ENCODE data around the gene LY6G6F. TPM values are rescaled to one million over a fixed set of nuclear protein-coding genes. Genes with fewer than 3 reads are reported as not detected.
A peak's percentile ranks its signal among the peaks of the same experiment; 100 is the strongest.

Gene LY6G6F
- total RNA-seq, 4 donors from 2014 or later, result not detected

- TF ChIP-seq POLR2A (IDR thresholded peaks at IDR 0.05), result no peak
- TF ChIP-seq CTCF (IDR thresholded peaks at IDR 0.05), result no peak
- Histone ChIP-seq H3K4me1 (peaks cover 43 to 46% of the 10 kb centered on the region in 2 donors), H3K9me3 (no peaks in the 10 kb centered on the region), H3K27me3 (no peaks in the 10 kb centered on the region), H3K27ac (peak overlapping the region; percentile 66 to 92 (median 91)), H3K4me3 (replicated peaks in 1 of 3) (peak overlapping the region in 1 of 3 donors; percentile 86), H3K36me3 (peaks cover 14 to 21% of the 10 kb centered on the region in 2 donors)
- intact Hi-C loops (cut with DNase I), result no loop called here
- 70 to 76% methylated on average over 8 to 9 of the region's 9 CpGs for WGBS, 2 donors
- no peak for DNase-seq
Observed at GRCh38 chr6:31663126-31663960, 43.3 kb upstream of the LY6G6F start.

- Histone ChIP-seq H3K27me3 (no peaks in the 10 kb centered on the region), H3K4me1 (peaks cover 35 to 37% of the 10 kb centered on the region in 2 donors), H3K27ac (peak overlapping the region; percentile 66 to 92 (median 91)), H3K9me3 (no peaks in the 10 kb centered on the region), H3K4me3 (replicated peaks in 1 of 3) (peak overlapping the region; percentile 31 to 86 (median 52)), H3K36me3 (peaks cover 22 to 29% of the 10 kb centered on the region in 2 donors)
- peak; percentile 8 to 18 for DNase-seq
- 22 to 27% methylated on average over 17 of the region's 17 CpGs for WGBS, 2 donors
- no peak for TF ChIP-seq CTCF (IDR thresholded peaks at IDR 0.05)
- no peak for TF ChIP-seq POLR2A (IDR thresholded peaks at IDR 0.05)
- intact Hi-C loops (cut with DNase I), result no loop called here
Observed at GRCh38 chr6:31663961-31664789, 42.5 kb upstream of the LY6G6F start.

GRCh38 chr6:31664790-31665500 lies 41.7 kb upstream of the LY6G6F start, which contains the start of gene GPANK1:
Gene GPANK1, minus strand, starts transcription at chr6:31664997. Its CDS starts 519 bp downstream, at chr6:31664478.
- Histone ChIP-seq H3K4me1 (peaks cover 30 to 31% of the 10 kb centered on the region in 2 donors), H3K27me3 (no peaks in the 10 kb centered on the region), H3K4me3 (replicated peaks in 1 of 3) (peak within 1 kb of the TSS; percentile 86 to 99 (median 94)), H3K27ac (peak within 1 kb of the TSS; percentile 66 to 92 (median 91)), H3K36me3 (peaks cover 28 to 37% of the 10 kb centered on the region in 2 donors), H3K9me3 (no peaks in the 10 kb centered on the region)
- DNase-seq, result peak; percentile 93
- 0 to 1% methylated on average over 35 to 39 of the region's 39 CpGs for WGBS, 2 donors
- TF ChIP-seq POLR2A (IDR thresholded peaks at IDR 0.05), result peak in 1 of 2 donors; percentile 68
- no peak for TF ChIP-seq CTCF (IDR thresholded peaks at IDR 0.05)
- intact Hi-C loops (cut with DNase I), result no loop called here

- Histone ChIP-seq H3K36me3 (peaks cover 35 to 44% of the 10 kb centered on the region in 2 donors), H3K4me3 (replicated peaks in 1 of 3) (peak within 1 kb of the TSS; percentile 86 to 99 (median 94))
Observed at GRCh38 chr6:31665501-31666336, 40.9 kb upstream of the LY6G6F start, which contains the start of gene CSNK2B. Gene CSNK2B, plus strand, starts transcription at chr6:31666080. Its CDS starts 752 bp downstream, at chr6:31666832.

More at GRCh38 chr6:31665501-31666336, 40.9 kb upstream of the LY6G6F start, which contains the start of gene CSNK2B:
- peak; percentile 99 for DNase-seq
- intact Hi-C loops (cut with DNase I), result no loop called here
- H3K4me1 ChIP-seq, result peaks cover 29 to 31% of the 10 kb centered on the region in 2 donors
- H3K9me3 ChIP-seq, result no peaks in the 10 kb centered on the region
- peak within 1 kb of the TSS; percentile 78 to 92 (median 91) for H3K27ac ChIP-seq
- H3K27me3 ChIP-seq, result no peaks in the 10 kb centered on the region
- TF ChIP-seq CTCF (IDR thresholded peaks at IDR 0.05) (no peak), POLR2A (IDR thresholded peaks at IDR 0.05) (peak; percentile 53 to 81)
- WGBS, 2 donors, result 1% methylated on average over 45 to 50 of the region's 63 CpGs

Data from thyroid gland (tissue), 4 donors.